IPS-18c (cell line): ENCODE data around the gene CSF3.

ENCODE experiments used
- H3K4me3 ChIP-seq: 2 replicates; pipeline ENCODE4 v1.7.0; 2013; ENCODE audit warnings: low read depth, mild to moderate bottlenecking, low read length, moderate library complexity; ENCODE audit not compliant: insufficient read depth
- H3K9me3 ChIP-seq: one replicate; pipeline ENCODE4 v1.6.1; 2013; ENCODE audit warnings: mild to moderate bottlenecking, low read length, moderate library complexity; ENCODE audit not compliant: control insufficient read depth, insufficient read depth

The CSF3 gene

DNA sequence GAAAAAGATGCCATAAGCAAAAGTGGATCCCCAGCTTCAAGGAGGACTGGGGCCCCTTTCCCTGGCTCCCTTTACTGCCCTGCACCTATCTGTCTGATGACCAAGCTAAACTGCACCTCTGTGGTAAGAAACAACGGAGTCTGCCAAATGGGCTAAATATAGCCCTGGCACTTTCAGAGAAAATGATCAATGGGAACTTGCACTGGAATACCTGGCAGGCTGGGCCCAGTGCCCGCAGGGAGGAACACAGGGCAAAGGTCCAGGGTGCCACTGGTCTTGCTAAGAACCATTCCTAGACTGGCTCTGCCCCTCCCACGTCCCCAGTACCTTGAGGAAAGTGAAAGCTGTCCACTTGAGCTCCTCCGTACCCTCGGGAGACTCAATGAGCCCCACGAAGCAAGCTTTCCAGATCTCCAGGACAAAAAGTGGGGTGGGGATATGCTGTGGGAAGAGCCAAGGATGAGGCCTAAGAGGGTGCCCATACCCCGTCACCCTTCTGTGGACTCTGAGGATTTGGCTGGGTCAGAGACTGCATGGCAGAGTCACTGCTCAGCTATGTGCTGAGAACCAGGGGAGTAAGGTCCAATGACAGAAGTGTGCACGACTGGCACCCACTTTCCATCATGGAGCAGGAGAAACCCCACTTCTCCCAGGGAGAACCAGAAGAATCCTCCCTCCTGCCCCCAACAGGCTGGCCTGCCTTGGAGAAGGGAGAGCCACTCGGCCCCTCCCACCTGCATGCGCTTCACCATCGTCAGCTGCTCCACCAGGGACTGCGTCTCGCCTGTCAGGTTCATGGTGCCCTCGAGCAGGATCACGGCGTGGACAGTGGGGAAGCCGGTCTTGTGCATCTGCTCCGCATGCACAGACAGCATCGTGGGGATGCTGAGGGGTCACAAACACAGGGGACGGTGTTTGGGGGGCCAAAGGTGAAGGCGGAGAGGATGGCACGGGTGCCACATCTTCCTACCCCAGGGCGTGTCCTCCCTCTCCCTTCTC, 17.4 kb downstream of the CSF3 start:
- Histone ChIP-seq H3K9me3 (no peaks in the 10 kb centered on the region), H3K4me3 (no peak overlapping the region)

DNA sequence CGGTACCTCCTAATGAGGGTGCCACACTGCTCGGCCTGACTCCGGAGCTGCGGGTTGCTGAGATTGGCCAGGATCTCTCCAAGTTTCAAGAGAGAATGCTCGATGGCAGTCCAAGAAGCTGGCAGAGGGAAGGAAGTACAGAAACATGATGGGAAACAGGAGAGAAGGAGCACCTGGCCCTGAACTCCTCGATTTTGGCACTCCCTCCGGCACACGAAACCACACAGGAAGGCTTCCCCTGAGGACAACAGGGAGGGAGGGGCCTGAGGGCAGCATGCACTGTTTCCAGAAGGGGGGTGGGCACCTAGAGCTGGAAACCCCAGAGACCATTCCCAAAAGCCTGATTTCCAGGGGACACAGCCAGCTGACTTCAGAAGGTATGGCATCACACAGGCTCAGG, 18.1 kb downstream of the CSF3 start:
- Histone ChIP-seq H3K4me3 (no peak overlapping the region), H3K9me3 (no peaks in the 10 kb centered on the region)

- H3K4me3 ChIP-seq, result no peak overlapping the region
- H3K9me3 ChIP-seq, result no peaks in the 10 kb centered on the region
These were observed 19.4 kb downstream of the CSF3 start for GRCh38 chr17:40034426-40035161.

- H3K9me3 ChIP-seq, result no peaks in the 10 kb centered on the region
- no peak overlapping the region for H3K4me3 ChIP-seq
These were observed 19.9 kb downstream of the CSF3 start for GRCh38 chr17:40035162-40035559.

DNA sequence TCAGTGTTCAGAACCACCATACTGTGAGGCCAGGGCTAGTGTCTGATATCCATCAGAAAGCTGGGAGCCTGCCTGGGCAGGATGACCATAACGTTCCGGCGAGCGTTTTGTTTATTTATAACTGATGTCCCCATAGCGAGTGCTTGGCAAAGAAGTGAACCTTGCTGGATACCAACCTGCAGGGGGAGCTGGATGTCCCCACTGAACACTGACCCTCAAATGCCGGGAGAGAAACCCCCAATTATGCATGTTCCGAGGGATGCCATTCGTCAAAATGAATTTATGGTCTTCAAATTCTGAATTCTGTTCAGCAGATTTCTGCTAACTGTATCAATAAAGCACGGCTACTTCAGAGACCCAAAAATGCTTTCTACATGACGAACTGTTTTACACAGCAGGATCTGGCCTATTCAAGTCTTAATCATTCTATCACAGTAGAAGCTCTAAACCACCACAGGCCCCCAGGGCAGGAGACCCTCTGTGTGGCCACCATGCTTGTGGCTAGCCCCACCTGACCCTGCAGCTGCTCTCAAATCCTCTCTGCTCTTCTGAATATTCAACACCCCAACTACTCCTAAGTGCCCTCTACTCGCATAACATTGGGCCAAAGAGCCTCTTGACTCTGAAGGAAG, 23.8 kb downstream of the CSF3 start:
- H3K4me3 ChIP-seq, result no peak overlapping the region

DNA sequence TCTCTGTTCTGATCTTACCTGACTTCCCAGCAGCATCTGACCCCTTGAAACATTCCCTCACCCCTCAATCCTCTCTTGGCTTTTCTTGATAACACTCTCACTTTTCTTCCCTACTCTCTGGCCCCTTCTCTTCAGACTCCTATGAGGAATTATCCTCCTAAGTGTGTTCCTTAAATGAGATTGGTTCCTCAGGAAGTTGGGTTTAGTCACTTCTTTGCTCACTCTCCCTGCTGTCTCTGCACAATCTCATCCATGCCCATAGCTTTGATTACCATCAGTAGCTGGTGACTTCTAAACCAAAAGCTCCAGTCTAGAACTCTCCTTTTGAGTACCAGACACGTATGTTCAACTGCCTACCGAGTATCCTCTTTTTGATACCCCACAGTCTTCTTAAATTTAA, 26.0 kb downstream of the CSF3 start:
- H3K4me3 ChIP-seq, result no peak overlapping the region
- H3K9me3 ChIP-seq, result no peaks in the 10 kb centered on the region

More for the DNA sequence above, 23.8 kb downstream of the CSF3 start:
- no peaks in the 10 kb centered on the region for H3K9me3 ChIP-seq

DNA sequence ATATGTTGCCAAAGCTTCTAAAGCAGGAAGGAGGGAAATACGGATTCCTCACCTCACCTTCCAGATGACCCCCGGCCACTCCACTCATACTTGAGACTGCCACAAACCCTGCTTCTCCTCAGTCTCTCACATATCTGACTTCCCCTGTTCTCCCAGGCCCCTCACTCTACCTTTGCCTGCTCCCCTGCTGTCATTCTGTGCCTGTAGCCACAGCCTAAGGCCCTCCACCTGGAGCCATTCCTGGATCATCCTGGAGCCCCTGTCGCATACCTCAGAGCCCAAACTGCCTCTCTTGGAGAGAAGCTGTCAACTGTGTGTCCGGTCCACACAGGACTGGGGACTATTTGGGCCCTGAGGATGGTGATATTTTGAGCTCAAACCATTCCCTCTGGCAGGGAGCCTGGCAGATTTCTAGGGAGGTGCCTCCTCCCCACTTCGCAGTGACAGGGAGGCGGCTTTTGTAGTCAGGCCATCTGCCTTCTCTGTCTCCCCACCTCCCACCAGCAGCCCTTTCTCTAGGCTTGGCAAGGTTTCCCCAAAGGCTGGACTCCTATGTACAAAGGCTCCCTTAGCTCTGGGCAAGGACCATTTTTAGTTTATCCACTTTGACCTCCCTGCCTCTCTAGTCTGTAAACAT, 41.3 kb downstream of the CSF3 start:
- Histone ChIP-seq H3K9me3 (no peaks in the 10 kb centered on the region), H3K4me3 (no peak overlapping the region)

DNA sequence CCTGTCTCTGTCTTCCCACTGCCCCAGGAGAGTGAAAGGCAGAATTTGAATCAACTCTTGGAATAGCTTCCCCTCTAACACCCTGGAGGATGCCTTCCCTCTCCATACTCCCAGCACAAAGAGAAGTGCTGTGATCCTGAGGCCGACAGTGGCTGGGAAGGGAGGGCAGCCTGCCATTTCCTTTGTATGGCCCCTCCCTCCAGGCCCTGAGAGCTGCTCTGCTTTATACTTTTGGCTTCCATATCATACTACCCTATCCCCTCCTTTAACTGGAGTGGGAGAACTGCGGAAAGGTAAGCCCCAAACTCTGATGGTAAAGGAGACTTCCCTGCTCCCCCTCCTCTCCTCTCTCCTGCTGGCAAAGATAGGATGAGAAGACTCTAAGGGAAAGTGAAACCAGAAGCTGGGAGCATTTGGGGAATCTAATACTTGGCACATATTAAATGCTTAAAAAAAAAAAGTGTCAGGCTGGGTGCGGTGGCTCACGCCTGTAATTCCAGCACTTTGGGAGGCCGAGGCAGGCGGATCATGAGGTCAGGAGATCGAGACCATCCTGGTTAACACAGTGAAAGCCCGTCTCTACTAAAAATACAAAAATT, 43.0 kb downstream of the CSF3 start:
- H3K9me3 ChIP-seq, result no peaks in the 10 kb centered on the region

DNA sequence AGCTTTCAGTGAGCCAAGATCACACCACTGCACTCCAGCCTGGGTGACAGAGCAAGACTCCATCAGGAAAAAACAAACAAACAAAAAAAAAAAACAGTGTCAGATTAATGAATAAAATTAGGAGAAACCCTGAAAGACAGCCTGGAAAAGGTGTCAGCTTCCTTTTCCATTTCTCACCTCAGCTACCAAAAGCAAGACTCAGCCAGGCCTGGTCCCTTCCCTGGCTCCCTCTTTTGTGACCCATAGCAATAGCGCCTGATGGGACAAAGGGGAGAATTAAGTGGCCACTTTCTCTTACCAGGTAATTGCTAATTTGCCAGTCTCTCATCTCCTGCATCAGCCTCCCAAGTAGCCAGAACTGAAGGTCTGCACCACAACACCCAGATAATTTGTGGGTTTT, 43.6 kb downstream of the CSF3 start:
- Histone ChIP-seq H3K4me3 (no peak overlapping the region), H3K9me3 (no peaks in the 10 kb centered on the region)

More for the DNA sequence above, 43.0 kb downstream of the CSF3 start:
- no peak overlapping the region for H3K4me3 ChIP-seq

GRCh38 chr17:40059729-40060475, 44.7 kb downstream of the CSF3 start:
- Histone ChIP-seq H3K9me3 (no peaks in the 10 kb centered on the region), H3K4me3 (no peak overlapping the region)

- Histone ChIP-seq H3K4me3 (no peak overlapping the region; the same call in 1 of the 2 replicates), H3K9me3 (no peaks in the 10 kb centered on the region)
These were observed 45.8 kb downstream of the CSF3 start for GRCh38 chr17:40060887-40061608.

- peak overlapping the region; percentile 55; the same call in 1 of the 2 replicates for H3K4me3 ChIP-seq
- H3K9me3 ChIP-seq, result no peaks in the 10 kb centered on the region
These were observed 46.4 kb downstream of the CSF3 start for GRCh38 chr17:40061609-40062038.

DNA sequence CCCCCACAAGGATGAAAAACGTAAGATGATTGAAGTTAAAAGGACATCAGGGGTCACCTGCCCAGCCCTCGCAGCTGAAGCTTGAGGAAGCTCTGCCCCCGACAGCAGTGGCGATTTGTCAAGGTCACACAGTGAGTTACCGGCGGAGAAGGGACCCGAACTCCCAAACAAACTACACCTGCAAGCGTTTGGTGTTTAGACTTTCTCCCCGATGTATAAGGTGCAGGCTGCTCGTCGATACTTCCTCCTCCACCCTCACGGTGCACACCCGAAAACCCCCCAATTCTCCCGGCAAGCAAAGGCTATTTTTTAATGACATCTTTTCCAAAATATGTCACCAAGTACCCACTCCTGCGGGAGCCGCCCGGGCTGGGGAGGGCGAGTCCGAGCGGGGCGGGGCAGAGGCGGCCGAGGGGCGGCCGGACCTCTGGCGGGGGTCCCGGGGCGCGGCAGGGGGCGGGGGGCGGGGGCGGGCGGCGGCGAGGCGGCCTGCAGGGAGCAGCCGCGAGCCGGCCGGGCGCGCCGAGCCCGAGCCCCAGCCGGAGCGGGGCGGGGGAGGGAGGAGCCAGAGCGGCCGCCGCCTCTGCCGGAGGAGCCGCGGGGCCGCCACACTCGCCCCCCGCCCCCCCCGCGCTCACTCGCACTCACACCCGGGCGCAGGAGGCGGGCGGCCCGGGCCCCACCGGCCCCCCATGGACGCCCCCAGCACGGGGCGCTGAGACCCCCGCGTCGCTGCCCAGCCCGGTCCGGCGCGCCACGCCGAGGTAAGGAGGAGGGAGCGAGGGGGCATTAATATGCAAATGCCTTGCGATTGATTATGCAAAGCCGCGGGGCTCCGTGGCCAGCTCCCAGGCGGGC, 47.3 kb downstream of the CSF3 start, which contains the start of gene THRA:
Gene THRA, plus strand, starts transcription at position 637 of the 858 bp plus-strand sequence. CDS start 11,524 bp downstream, outside the sequence.
- H3K9me3 ChIP-seq, result no peaks in the 10 kb centered on the region
- peak within 1 kb of the TSS; percentile 82 for H3K4me3 ChIP-seq

DNA sequence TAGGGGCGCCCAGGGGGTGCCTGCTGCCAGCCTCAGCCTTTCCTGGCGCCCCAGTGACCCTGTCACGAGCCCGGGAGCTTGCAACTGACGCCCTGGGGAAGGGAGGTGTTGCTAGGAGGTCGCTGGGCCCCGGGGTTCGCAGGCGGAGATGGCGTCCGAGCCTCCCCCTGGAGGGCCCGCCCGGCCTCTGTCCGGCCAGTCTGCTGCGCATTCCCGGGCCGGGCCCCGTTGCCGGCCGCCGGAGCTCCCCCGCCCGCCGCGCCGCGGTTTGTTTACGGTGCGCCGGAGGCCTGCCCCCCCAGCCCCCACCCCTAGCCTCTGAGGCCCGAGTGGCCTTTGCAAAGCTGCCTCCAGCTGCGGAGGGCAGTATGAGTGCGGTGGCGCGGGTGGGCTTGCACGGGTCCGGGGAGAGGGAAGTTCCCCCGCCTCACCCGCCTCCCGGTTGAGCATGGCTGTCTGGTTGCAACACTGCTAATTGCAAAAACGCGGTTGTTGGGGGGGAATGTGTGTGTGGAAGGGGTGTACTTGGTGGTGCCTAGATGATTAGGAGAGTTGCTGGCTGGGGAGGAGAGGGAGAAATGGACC, 48.0 kb downstream of the CSF3 start:
- Histone ChIP-seq H3K4me3 (peak overlapping the region; percentile 82), H3K9me3 (no peaks in the 10 kb centered on the region)
